AG09309 (cell line): ENCODE results near the gene BTBD9.

Source experiments
- DNase-seq: peaks from one replicate; pipeline ENCODE4 v3.0.0-alpha.2; 2010; ENCODE audit warnings: low read depth
- H3K4me3 ChIP-seq: 2 replicates; pipeline ENCODE4 v1.5.1; 2011; ENCODE audit warnings: mild to moderate bottlenecking, low read depth, low read length, moderate library complexity; ENCODE audit not compliant: control insufficient read depth
- CTCF ChIP-seq: IDR thresholded peaks from 2 replicates; pipeline ENCODE4 v1.5.1; 2011; ENCODE audit warnings: mild to moderate bottlenecking, low read depth, low read length, inconsistent platforms; ENCODE audit not compliant: insufficient read depth, control insufficient read depth; ENCODE audit errors: missing control alignments

The BTBD9 gene

DNA sequence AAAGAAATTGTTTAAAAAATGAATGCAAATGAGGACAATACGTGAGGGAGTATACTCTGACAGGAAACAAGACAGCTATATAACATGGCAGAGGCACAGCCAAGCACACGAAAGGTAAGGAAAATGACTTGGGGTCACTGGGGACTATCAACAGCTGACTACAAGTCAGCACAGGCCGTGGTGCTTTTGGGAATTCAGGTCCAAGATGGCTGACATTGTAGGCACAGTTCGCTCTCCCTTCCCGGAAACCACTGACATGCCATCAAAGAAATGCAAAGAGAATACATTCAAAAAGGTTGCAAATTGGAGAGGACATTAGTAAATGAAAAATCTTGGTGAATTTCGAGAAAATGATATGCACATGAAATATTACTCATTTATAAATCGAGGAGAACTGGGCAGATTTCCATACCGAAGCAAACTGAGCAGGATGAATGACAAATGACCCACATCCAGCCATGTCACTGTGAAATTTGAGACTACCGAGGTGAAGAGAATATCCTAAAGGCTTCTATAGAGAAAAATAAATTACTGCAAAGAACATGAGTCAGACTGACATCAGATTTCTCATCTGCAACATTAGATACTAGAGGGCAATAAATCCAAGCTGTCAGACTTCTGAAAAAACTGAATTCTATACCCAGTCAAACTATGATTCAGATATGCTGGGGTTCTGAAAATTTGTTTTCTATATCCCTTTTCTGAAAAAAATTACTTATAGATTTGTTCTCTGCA lies 391.1 kb downstream of the BTBD9 start:
- no peak for TF ChIP-seq CTCF
- H3K4me3 ChIP-seq: no peak overlapping the region
- no peak for DNase-seq

GRCh38 chr6:38245295-38245694 lies 394.4 kb downstream of the BTBD9 start:
- no peak for TF ChIP-seq CTCF
- no peak for DNase-seq
- H3K4me3 ChIP-seq: no peak overlapping the region

- no peak overlapping the region for H3K4me3 ChIP-seq
- no peak for TF ChIP-seq CTCF
- no peak for DNase-seq
Measured at GRCh38 chr6:38244869-38245268, 394.9 kb downstream of the BTBD9 start.

GRCh38 chr6:38241200-38241871 lies 398.4 kb downstream of the BTBD9 start:
- no peak for DNase-seq
- H3K4me3 ChIP-seq: no peak overlapping the region
- TF ChIP-seq CTCF: no peak

DNA sequence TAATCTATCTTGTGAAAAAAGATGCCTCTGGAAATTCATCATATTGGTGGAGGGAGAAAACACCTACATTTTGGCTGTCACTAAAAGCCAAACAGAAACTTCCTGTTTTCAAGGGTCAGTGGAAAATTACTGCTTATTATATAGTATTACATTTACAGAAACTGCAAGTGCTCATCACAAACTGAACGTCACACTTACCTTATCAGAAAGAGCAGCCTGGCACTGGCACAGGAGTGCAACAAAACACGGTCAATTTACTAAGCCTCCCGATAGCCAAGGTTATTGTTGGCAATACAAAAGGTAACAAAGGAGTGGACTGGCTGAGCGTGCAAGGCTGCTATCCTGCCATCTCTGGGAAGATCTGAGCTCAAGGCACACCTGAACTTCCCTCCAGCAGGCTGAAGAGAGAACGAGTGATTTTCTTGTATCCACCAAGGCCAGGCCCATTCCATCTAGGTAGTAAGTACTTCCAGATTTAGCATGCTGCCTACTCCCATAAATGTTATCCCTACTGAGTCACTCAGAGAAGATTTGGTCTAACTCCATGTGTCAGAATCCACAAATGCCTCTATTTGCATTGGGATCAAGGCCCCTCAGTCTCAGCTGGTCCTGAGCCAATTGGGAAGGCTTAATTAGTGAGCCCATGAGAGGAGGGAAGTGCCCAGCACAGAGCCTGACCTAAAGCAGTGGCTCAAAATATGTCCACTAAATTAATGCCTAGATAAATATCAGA lies 399.8 kb downstream of the BTBD9 start:
- no peak for DNase-seq
- no peak for TF ChIP-seq CTCF
- no peak overlapping the region for H3K4me3 ChIP-seq

DNA sequence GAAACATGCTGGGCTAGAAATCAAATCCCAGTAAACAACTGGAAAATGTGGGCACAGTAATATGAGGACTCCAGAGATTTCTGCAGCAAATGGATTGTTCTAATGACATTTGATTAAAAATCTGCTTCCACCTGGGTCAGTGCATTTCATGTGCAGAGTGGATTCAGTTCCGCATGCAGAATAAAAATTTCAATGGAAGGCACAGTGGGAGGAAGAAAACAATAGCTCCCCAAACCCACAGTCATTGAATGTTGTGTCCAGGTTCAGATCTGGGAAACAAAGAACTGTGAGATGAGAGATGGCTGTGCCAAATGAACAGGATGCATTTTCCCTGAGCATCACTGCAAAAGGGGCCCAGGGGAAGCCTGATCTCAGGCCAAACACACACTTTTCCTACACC lies 403.1 kb downstream of the BTBD9 start:
- no peak overlapping the region for H3K4me3 ChIP-seq
- no peak for TF ChIP-seq CTCF
- DNase-seq: no peak
